Measurements from ENCODE around the gene BACH2.

BACH2 gene

GRCh38 chr6:90315986-90316385 lies 19.3 kb upstream of the BACH2 start:
- Histone ChIP-seq H3K79me2 (ENCODE audit: control insufficient read depth, low read length) (peaks cover 85% of the 10 kb centered on the region), H3K4me2 (ENCODE audit: low read length) (peak overlapping the region; percentile 79), H3F3A (ENCODE audit: control insufficient read depth, insufficient read depth) (peaks cover 51% of the 10 kb centered on the region), H4K20me1 (ENCODE audit: control insufficient read depth, insufficient read depth, low read depth, low read length) (no peaks in the 10 kb centered on the region), H3K4me1 (ENCODE audit: control insufficient read depth, low read length) (peaks cover 98% of the 10 kb centered on the region), H3K4me3 (ENCODE audit: low read length) (peak overlapping the region; percentile 56), H3K9me3 (ENCODE audit: control insufficient read depth, insufficient read depth, low read length) (no peaks in the 10 kb centered on the region), H3K27me3 (ENCODE audit: control insufficient read depth, low read length) (no peaks in the 10 kb centered on the region), H3K27ac (ENCODE audit: low read depth, low read length) (peak overlapping the region; percentile 99), H3K9me2 (replicated peaks; ENCODE audit: control insufficient read depth, low read length) (no peaks in the 10 kb centered on the region), H3K36me3 (ENCODE audit: control insufficient read depth, low read length) (peaks cover 83% of the 10 kb centered on the region)
- TF ChIP-seq EZH2phosphoT487 (IDR thresholded peaks at IDR 0.05; ENCODE audit: borderline replicate concordance, low read length) (no peak), CTCF (IDR thresholded peaks at IDR 0.05; ENCODE audit: low read depth, low read length, poor library complexity, severe bottlenecking) (no peak)

- peaks cover 98% of the 10 kb centered on the region for H3K4me1 ChIP-seq (ENCODE audit: control insufficient read depth, low read length)
- no peaks in the 10 kb centered on the region for H3K27me3 ChIP-seq (ENCODE audit: control insufficient read depth, low read length)
- H3K4me2 ChIP-seq (ENCODE audit: low read length), result peak overlapping the region; percentile 96
- peaks cover 56% of the 10 kb centered on the region for H3F3A ChIP-seq (ENCODE audit: control insufficient read depth, insufficient read depth)
- H3K27ac ChIP-seq (ENCODE audit: low read depth, low read length), result peak overlapping the region; percentile 99
- H3K9me3 ChIP-seq (ENCODE audit: control insufficient read depth, insufficient read depth, low read length), result no peaks in the 10 kb centered on the region
- peak overlapping the region; percentile 56 for H3K4me3 ChIP-seq (ENCODE audit: low read length)
- H3K9me2 ChIP-seq (replicated peaks; ENCODE audit: control insufficient read depth, low read length), result no peaks in the 10 kb centered on the region
- H3K36me3 ChIP-seq (ENCODE audit: control insufficient read depth, low read length), result peaks cover 83% of the 10 kb centered on the region
- TF ChIP-seq EZH2phosphoT487 (IDR thresholded peaks at IDR 0.05; ENCODE audit: borderline replicate concordance, low read length), result no peak
- no peak for TF ChIP-seq CTCF (IDR thresholded peaks at IDR 0.05; ENCODE audit: low read depth, low read length, poor library complexity, severe bottlenecking)
- H4K20me1 ChIP-seq (ENCODE audit: control insufficient read depth, insufficient read depth, low read depth, low read length), result no peaks in the 10 kb centered on the region
- peaks cover 85% of the 10 kb centered on the region for H3K79me2 ChIP-seq (ENCODE audit: control insufficient read depth, low read length)
Measured at GRCh38 chr6:90315354-90315950, 18.8 kb upstream of the BACH2 start.

- peaks cover 98% of the 10 kb centered on the region for H3K4me1 ChIP-seq (ENCODE audit: control insufficient read depth, low read length)
- H4K20me1 ChIP-seq (ENCODE audit: control insufficient read depth, insufficient read depth, low read depth, low read length), result no peaks in the 10 kb centered on the region
- peaks cover 85% of the 10 kb centered on the region for H3K79me2 ChIP-seq (ENCODE audit: control insufficient read depth, low read length)
- peak overlapping the region; percentile 99 for H3K27ac ChIP-seq (ENCODE audit: low read depth, low read length)
- H3K4me2 ChIP-seq (ENCODE audit: low read length), result peak overlapping the region; percentile 96
- no peaks in the 10 kb centered on the region for H3K9me3 ChIP-seq (ENCODE audit: control insufficient read depth, insufficient read depth, low read length)
- H3K9me2 ChIP-seq (replicated peaks; ENCODE audit: control insufficient read depth, low read length), result no peaks in the 10 kb centered on the region
- peaks cover 83% of the 10 kb centered on the region for H3K36me3 ChIP-seq (ENCODE audit: control insufficient read depth, low read length)
- H3F3A ChIP-seq (ENCODE audit: control insufficient read depth, insufficient read depth), result peaks cover 65% of the 10 kb centered on the region
- H3K27me3 ChIP-seq (ENCODE audit: control insufficient read depth, low read length), result no peaks in the 10 kb centered on the region
- peak overlapping the region; percentile 61 for H3K4me3 ChIP-seq (ENCODE audit: low read length)
- TF ChIP-seq CTCF (IDR thresholded peaks at IDR 0.05; ENCODE audit: low read depth, low read length, poor library complexity, severe bottlenecking) (no peak), EZH2phosphoT487 (IDR thresholded peaks at IDR 0.05; ENCODE audit: borderline replicate concordance, low read length) (no peak)
Measured at GRCh38 chr6:90314514-90314913, 17.9 kb upstream of the BACH2 start.
